OCI-LY3 (cell line): ENCODE measurements around the gene CREB3L2.

Source experiments
- H2AFZ ChIP-seq: fragments of 200-600, 300-600 bp; shearing (Covaris generic); 2 replicates; pipeline ENCODE4 v1.6.0; 2014; ENCODE audit warnings: antibody characterized with exemption, low read depth, low read length
- H3K27ac ChIP-seq: fragments of 200-600, 300-600 bp; sonication (generic); 2 replicates; pipeline ENCODE4 v1.5.1; 2014; ENCODE audit warnings: mild to moderate bottlenecking, low read length, moderate library complexity, mixed read lengths
- H3K27me3 ChIP-seq: fragments of 200-600, 300-600 bp; sonication (generic); 2 replicates; pipeline ENCODE4 v1.6.1; 2014; ENCODE audit warnings: low read depth, low read length, mixed read lengths
- H3K36me3 ChIP-seq: fragments of 200-600, 300-600 bp; sonication (generic); replicated peaks from 2 replicates; pipeline ENCODE3; 2014; ENCODE audit warnings: low read depth, low read length, mixed read lengths
- H3K4me1 ChIP-seq: fragments of 300-600, 200-600 bp; sonication (generic); 2 replicates; pipeline ENCODE4 v1.6.1; 2014; ENCODE audit warnings: low read length, mixed read lengths
- H3K4me2 ChIP-seq: fragments of 200-600, 300-600 bp; sonication (generic); 2 replicates; pipeline ENCODE4 v1.6.1; 2014; ENCODE audit warnings: low read length, mixed read lengths
- H3K4me3 ChIP-seq: fragments of 300-600, 200-600 bp; sonication (generic); 2 replicates; pipeline ENCODE4 v1.5.1; 2014; ENCODE audit warnings: antibody characterized with exemption, mild to moderate bottlenecking, low read length, moderate library complexity
- H3K79me2 ChIP-seq: fragments of 300-600, 200-600 bp; shearing (Covaris generic); 2 replicates; pipeline ENCODE4 v1.6.1; 2014; ENCODE audit warnings: mild to moderate bottlenecking, low read length, mixed read lengths
- H3K9ac ChIP-seq: fragments of 300-600, 200-600 bp; shearing (Covaris generic); 2 replicates; pipeline ENCODE4 v1.6.0; 2014; ENCODE audit warnings: mild to moderate bottlenecking, low read length, moderate library complexity
- H3K9me3 ChIP-seq: fragments of 200-600, 300-600 bp; shearing (Covaris generic); 2 replicates; pipeline ENCODE4 v1.6.1; 2014; ENCODE audit warnings: low read length, mixed read lengths; ENCODE audit not compliant: insufficient read depth
- H4K20me1 ChIP-seq: fragments of 200-600, 300-600 bp; sonication (generic); 2 replicates; pipeline ENCODE4 v1.6.1; 2016; ENCODE audit warnings: low read length, mixed read lengths; ENCODE audit not compliant: insufficient read depth
- EZH2phosphoT487 ChIP-seq: fragments of 200-600 bp; shearing (Covaris generic); IDR thresholded peaks from 2 replicates; pipeline ENCODE4 v1.6.1; 2018; ENCODE audit warnings: antibody characterized with exemption, mixed run types, low read depth
- TF ChIP-seq, protein P1 (sequence below): fragments of 200-600, 300-600 bp; sonication (generic); IDR thresholded peaks from 2 replicates; pipeline ENCODE4 v1.5.1; 2014; ENCODE audit warnings: antibody characterized with exemption, low read length, low read depth

The CREB3L2 gene

DNA sequence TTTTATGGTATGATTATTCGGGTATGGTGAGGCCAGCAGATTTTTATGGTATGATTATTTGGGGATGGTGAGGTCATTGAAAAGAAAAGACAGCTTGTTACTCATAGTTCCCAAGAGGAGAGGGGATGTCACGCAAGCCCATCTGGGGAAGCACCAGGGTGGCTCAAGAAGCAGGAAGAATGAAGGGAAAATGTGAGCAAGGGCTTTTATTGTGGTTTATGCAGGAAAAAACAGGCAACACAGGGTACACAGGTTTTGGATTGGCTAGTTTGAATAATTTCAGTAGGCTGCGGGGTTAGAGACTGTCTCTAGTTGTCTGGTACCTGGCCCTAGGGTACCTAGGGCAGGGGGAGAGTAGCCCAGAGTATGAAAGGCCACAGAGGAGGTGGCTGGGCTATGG, 128.4 kb downstream of the CREB3L2 start:
- Histone ChIP-seq H3K27ac (no peak overlapping the region), H3K4me3 (no peak overlapping the region)

DNA sequence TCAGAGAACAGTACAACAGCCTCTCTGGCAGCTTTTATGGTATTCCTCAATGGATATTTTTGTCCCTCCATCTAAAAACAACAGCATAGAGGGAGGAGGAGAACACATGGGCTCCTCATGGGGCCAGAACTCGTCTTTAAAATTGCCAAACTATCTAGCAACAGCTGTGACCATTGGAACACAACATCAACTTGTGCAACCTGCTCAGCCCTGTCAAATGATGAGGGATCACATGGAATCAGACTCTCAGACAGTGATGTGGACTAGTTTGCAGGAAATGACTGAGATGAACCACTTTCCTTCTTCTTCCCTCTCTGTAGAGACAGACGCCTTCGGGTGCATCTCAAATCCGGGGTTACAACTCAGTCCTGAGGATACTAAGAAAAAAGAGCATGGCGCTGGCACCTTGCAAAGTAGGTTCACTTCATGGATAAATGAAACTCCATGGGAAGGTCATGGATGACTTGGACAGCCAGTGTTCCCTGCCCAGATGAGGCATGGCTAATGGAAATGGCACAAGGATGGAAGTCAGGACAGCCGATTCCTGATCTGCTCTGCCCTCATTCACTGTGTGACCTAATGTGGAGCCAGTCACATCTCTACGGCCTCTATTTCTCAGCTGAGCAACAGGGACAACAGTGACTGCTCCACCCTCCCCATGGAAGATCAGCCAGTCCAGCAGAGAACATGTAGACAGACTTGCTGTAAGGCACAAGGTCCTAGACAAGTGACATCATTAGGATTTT, 130.5 kb downstream of the CREB3L2 start:
- Histone ChIP-seq H4K20me1 (no peaks in the 10 kb centered on the region), H3K27me3 (no peaks in the 10 kb centered on the region), H3K36me3 (peaks cover 80% of the 10 kb centered on the region), H3K4me2 (no peak overlapping the region), H3K9ac (no peak overlapping the region), H3K4me3 (no peak overlapping the region), H2AFZ (no peak overlapping the region), H3K4me1 (no peaks in the 10 kb centered on the region), H3K27ac (no peak overlapping the region), H3K79me2 (no peaks in the 10 kb centered on the region), H3K9me3 (no peaks in the 10 kb centered on the region)
- TF ChIP-seq EZH2phosphoT487 = no peak
- TF ChIP-seq, protein P1, sequence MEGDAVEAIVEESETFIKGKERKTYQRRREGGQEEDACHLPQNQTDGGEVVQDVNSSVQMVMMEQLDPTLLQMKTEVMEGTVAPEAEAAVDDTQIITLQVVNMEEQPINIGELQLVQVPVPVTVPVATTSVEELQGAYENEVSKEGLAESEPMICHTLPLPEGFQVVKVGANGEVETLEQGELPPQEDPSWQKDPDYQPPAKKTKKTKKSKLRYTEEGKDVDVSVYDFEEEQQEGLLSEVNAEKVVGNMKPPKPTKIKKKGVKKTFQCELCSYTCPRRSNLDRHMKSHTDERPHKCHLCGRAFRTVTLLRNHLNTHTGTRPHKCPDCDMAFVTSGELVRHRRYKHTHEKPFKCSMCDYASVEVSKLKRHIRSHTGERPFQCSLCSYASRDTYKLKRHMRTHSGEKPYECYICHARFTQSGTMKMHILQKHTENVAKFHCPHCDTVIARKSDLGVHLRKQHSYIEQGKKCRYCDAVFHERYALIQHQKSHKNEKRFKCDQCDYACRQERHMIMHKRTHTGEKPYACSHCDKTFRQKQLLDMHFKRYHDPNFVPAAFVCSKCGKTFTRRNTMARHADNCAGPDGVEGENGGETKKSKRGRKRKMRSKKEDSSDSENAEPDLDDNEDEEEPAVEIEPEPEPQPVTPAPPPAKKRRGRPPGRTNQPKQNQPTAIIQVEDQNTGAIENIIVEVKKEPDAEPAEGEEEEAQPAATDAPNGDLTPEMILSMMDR = no peak

More for the DNA sequence above, 128.4 kb downstream of the CREB3L2 start:
- no peaks in the 10 kb centered on the region for H4K20me1 ChIP-seq
- H2AFZ ChIP-seq = no peak overlapping the region
- H3K4me2 ChIP-seq = no peak overlapping the region
- H3K9me3 ChIP-seq = no peaks in the 10 kb centered on the region
- H3K36me3 ChIP-seq = peaks cover 78% of the 10 kb centered on the region
- H3K4me1 ChIP-seq = no peaks in the 10 kb centered on the region
- TF ChIP-seq EZH2phosphoT487 = no peak
- TF ChIP-seq, protein P1 = no peak
- H3K27me3 ChIP-seq = no peaks in the 10 kb centered on the region
- H3K9ac ChIP-seq = no peak overlapping the region
- H3K79me2 ChIP-seq = no peaks in the 10 kb centered on the region

DNA sequence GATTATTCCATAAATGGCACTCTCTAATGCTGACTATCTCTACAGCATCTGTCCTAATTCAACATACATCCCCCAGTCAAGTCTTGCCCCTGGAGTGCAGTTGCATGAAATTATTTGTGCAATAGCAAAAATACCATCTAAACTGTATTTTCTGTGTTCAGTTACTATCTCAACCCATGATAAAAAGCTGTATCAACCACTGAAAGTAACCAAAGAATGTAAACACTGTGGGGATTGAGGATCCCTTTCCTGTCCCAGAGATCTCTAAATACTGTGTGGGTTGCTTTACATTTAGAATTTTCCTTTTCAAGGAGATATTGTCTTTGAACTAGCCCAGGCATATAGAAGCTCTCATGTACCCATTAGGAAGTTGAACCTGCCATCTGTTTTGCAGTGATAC, 131.2 kb downstream of the CREB3L2 start:
- no peak overlapping the region for H3K4me2 ChIP-seq
- no peak overlapping the region for H3K27ac ChIP-seq
- no peaks in the 10 kb centered on the region for H3K4me1 ChIP-seq

DNA sequence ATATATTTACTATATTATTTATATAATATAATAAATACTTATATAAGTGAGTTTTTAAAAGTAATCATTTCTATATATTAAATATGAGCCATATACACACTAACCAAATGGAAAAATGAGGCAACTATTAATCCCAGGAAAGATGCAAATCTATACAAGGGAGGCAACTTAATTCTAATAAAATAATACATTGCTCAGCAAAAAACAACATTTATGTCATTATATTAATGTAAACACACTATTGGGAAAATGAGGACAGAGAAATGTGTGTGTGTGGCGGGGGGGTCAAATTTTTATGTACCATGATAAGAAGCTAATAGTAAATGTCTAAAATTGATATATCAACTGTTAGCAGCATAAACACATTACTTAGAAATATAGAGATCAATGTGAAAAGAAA, 131.8 kb downstream of the CREB3L2 start:
- TF ChIP-seq EZH2phosphoT487 = no peak
- TF ChIP-seq, protein P1 = no peak
- Histone ChIP-seq H3K9ac (no peak overlapping the region), H3K4me2 (no peak overlapping the region), H3K4me3 (no peak overlapping the region), H3K79me2 (no peaks in the 10 kb centered on the region), H4K20me1 (no peaks in the 10 kb centered on the region), H3K36me3 (peaks cover 82% of the 10 kb centered on the region), H2AFZ (no peak overlapping the region), H3K27me3 (no peaks in the 10 kb centered on the region), H3K4me1 (no peaks in the 10 kb centered on the region), H3K9me3 (no peaks in the 10 kb centered on the region), H3K27ac (no peak overlapping the region)

More for the DNA sequence above, 131.2 kb downstream of the CREB3L2 start:
- no peaks in the 10 kb centered on the region for H4K20me1 ChIP-seq
- no peaks in the 10 kb centered on the region for H3K9me3 ChIP-seq
- no peak overlapping the region for H2AFZ ChIP-seq
- no peak overlapping the region for H3K9ac ChIP-seq
- no peak for TF ChIP-seq EZH2phosphoT487
- TF ChIP-seq, protein P1 = no peak
- H3K27me3 ChIP-seq = no peaks in the 10 kb centered on the region
- H3K79me2 ChIP-seq = no peaks in the 10 kb centered on the region
- peaks cover 82% of the 10 kb centered on the region for H3K36me3 ChIP-seq
- no peak overlapping the region for H3K4me3 ChIP-seq
